Mammary epithelial cell (primary cell): ENCODE results near the gene PDRG1.

Experiments
- CTCF ChIP-seq, 2 donors: IDR thresholded peaks in 1 of 2; conservative IDR thresholded peaks in 1 of 2; 2 replicates each; pipeline ENCODE4 v1.5.1; 2011 to 2012; ENCODE audit warnings: inconsistent platforms in 2 of 2, low read length in 2 of 2, mild to moderate bottlenecking in 2 of 2, control low read depth in 1 of 2, low read depth in 1 of 2; ENCODE audit not compliant: insufficient read depth in 1 of 2; ENCODE audit errors: extremely low read depth in 1 of 2
- EZH2 ChIP-seq: IDR thresholded peaks from 2 replicates; pipeline ENCODE4 v1.6.1; 2012; ENCODE audit warnings: low read length, inconsistent platforms, borderline replicate concordance

- no peak for TF ChIP-seq CTCF (conservative IDR thresholded peaks at IDR 0.05 in 1 of 2, IDR thresholded peaks at IDR 0.05 in 1 of 2; ENCODE audit: extremely low read depth in 1 of 2, insufficient read depth in 1 of 2, low read depth in 1 of 2, low read length in 2 of 2)
- no peak for TF ChIP-seq EZH2
Measured at GRCh38 chr20:31979713-31980426, 28.0 kb upstream of the PDRG1 start.
